Measurements from ENCODE around the gene AQP11. TPM values are rescaled to one million over a fixed set of nuclear protein-coding genes. Genes with fewer than 3 reads are reported as not detected.
A peak's percentile ranks its signal among the peaks of the same experiment; 100 is the strongest.

AQP11 gene
- total RNA-seq, 1 experiment from 2014 or later = 1.1 TPM

GRCh38 chr11:77644887-77645286 is 55.1 kb downstream of the AQP11 start:
- H3K4me1 ChIP-seq (replicated peaks; ENCODE audit: insufficient read depth) = peaks cover 7% of the 10 kb centered on the region; the same call in 1 of the 2 replicates
- 0 out of 2 replicates have a peak, but pooled peaks cover 4% of the 10 kb centered on the region for H3K9me3 ChIP-seq (ENCODE audit: insufficient read depth, low read depth)
- H3K27me3 ChIP-seq (ENCODE audit: insufficient read depth, low read depth) = no peaks in the 10 kb centered on the region
- CTCF ChIA-PET = no interaction called here
- DNase-seq = no peak
- H3K4me3 ChIP-seq = no peak overlapping the region
- H3K27ac ChIP-seq = no peak overlapping the region
- no peaks in the 10 kb centered on the region for H3K79me2 ChIP-seq (ENCODE audit: low read depth)
- H3F3A ChIP-seq (ENCODE audit: insufficient read depth, low read depth) = 0 out of 2 replicates have a peak, but pooled peaks cover 4% of the 10 kb centered on the region
- TF ChIP-seq EZH2 (IDR thresholded peaks at IDR 0.05; ENCODE audit: low read depth) (no peak), CTCF (conservative IDR thresholded peaks at IDR 0.05) (no peak)
- peak overlapping the region; percentile 72; the same call in 1 of the 2 replicates for H2AFZ ChIP-seq
- POLR2A ChIA-PET (ENCODE audit: unreplicated experiment) = no interaction called here
- no peaks in the 10 kb centered on the region for H3K36me3 ChIP-seq (ENCODE audit: low read depth)
- H3K9me2 ChIP-seq (ENCODE audit: insufficient read depth) = no peaks in the 10 kb centered on the region
- no peaks in the 10 kb centered on the region for H4K20me1 ChIP-seq (ENCODE audit: insufficient read depth)
- H3K4me2 ChIP-seq = no peak overlapping the region
- no TSS peak for BruUV-seq (replicated peaks)
- intact Hi-C loops (cut with micrococcal nuclease; ENCODE audit: unreplicated experiment) = no loop called here

DNA sequence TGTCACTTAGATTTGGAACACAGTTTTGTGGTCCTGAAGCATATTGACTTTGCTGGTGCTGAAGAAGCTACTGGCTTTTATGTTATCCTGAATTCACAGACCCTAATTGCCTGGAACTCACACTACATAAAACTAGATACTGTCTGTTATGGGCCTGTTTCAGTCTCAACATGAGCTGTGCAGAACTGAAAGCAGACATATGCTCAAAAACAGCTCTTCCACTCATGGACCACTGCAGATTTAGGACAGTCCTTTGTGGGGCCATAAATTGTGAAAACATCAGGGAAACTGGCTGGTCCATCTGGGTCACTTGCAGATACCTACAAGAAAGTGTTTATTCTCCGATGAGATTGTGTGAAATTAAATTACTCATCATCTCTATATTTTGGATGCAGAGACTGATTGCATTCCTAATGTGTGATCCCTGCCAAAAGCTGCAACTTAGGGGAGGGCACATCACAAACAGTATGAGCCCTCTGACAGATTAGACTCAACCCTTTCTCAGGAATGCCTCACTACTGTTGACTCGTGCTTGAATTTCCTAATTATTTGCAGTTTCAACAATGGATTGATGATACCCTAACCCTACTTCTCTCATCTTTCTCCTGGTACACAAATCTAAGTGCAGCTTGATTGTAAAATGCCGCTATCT is 58.0 kb downstream of the AQP11 start:
- TF ChIP-seq CTCF (conservative IDR thresholded peaks at IDR 0.05) (no peak), EZH2 (IDR thresholded peaks at IDR 0.05; ENCODE audit: low read depth) (no peak)
- no peaks in the 10 kb centered on the region for H3K9me2 ChIP-seq (ENCODE audit: insufficient read depth)
- DNase-seq = no peak
- ChIA-PET POLR2A (ENCODE audit: unreplicated experiment) (no interaction called here), CTCF (no interaction called here)
- no peaks in the 10 kb centered on the region for H3K79me2 ChIP-seq (ENCODE audit: low read depth)
- no peaks in the 10 kb centered on the region for H3K36me3 ChIP-seq (ENCODE audit: low read depth)
- no peak overlapping the region for H3K27ac ChIP-seq
- H3K9me3 ChIP-seq (ENCODE audit: insufficient read depth, low read depth) = no peaks in the 10 kb centered on the region
- no peaks in the 10 kb centered on the region for H3F3A ChIP-seq (ENCODE audit: insufficient read depth, low read depth)
- H4K20me1 ChIP-seq (ENCODE audit: insufficient read depth) = no peaks in the 10 kb centered on the region
- H3K4me1 ChIP-seq (replicated peaks; ENCODE audit: insufficient read depth) = peaks cover 7% of the 10 kb centered on the region; the same call in 1 of the 2 replicates
- intact Hi-C loops (cut with micrococcal nuclease; ENCODE audit: unreplicated experiment) = no loop called here
- no peak overlapping the region for H3K4me2 ChIP-seq
- H3K27me3 ChIP-seq (ENCODE audit: insufficient read depth, low read depth) = no peaks in the 10 kb centered on the region
- H3K4me3 ChIP-seq = no peak overlapping the region
- BruUV-seq (replicated peaks) = no TSS peak
- no peak overlapping the region for H2AFZ ChIP-seq

- Histone ChIP-seq H3K79me2 (ENCODE audit: low read depth) (no peaks in the 10 kb centered on the region), H3F3A (ENCODE audit: insufficient read depth, low read depth) (no peaks in the 10 kb centered on the region), H3K9me2 (ENCODE audit: insufficient read depth) (no peaks in the 10 kb centered on the region), H3K27me3 (ENCODE audit: insufficient read depth, low read depth) (no peaks in the 10 kb centered on the region), H4K20me1 (ENCODE audit: insufficient read depth) (no peaks in the 10 kb centered on the region), H3K4me2 (no peak overlapping the region), H3K36me3 (ENCODE audit: low read depth) (no peaks in the 10 kb centered on the region), H2AFZ (no peak overlapping the region), H3K4me3 (no peak overlapping the region), H3K9me3 (ENCODE audit: insufficient read depth, low read depth) (no peaks in the 10 kb centered on the region), H3K4me1 (replicated peaks; ENCODE audit: insufficient read depth) (no peaks in the 10 kb centered on the region), H3K27ac (no peak overlapping the region)
- TF ChIP-seq EZH2 (IDR thresholded peaks at IDR 0.05; ENCODE audit: low read depth) (no peak), CTCF (conservative IDR thresholded peaks at IDR 0.05) (no peak)
- POLR2A ChIA-PET (ENCODE audit: unreplicated experiment) = interaction anchor here (0.6 kb wide), 1 partner anchor 139 kb away, joined by 3 read pairs; no protein-coding TSS in a partner anchor
- CTCF ChIA-PET = no interaction called here
- no peak for DNase-seq
- intact Hi-C loops (cut with micrococcal nuclease; ENCODE audit: unreplicated experiment) = no loop called here
- no TSS peak for BruUV-seq (replicated peaks)
Observed at GRCh38 chr11:77650123-77650522, 60.4 kb downstream of the AQP11 start.
